CD14-positive monocyte (primary cell): Measurements from ENCODE around the gene HADHA. TPM values are rescaled to one million over a fixed set of nuclear protein-coding genes. Genes with fewer than 3 reads are reported as not detected.

Source experiments
- DNase-seq, 3 donors: peaks; one replicate each; pipeline ENCODE4 v3.0.0-alpha.2; 2011 to 2022
- H2AFZ ChIP-seq: 2 replicates; pipeline ENCODE4 v1.6.0; 2012; ENCODE audit warnings: mild to moderate bottlenecking, low read depth, low read length, inconsistent platforms; ENCODE audit not compliant: insufficient read depth, poor library complexity, severe bottlenecking
- H3K27ac ChIP-seq, 2 donors: 1 replicate in 1 of 2; 2 replicates in 1 of 2; pipeline ENCODE4 v1.5.1; 2012 to 2013; ENCODE audit warnings: low read length in 2 of 2, control low read depth in 1 of 2, inconsistent platforms in 1 of 2, low read depth in 1 of 2, mild to moderate bottlenecking in 1 of 2
- H3K27me3 ChIP-seq, 2 donors: one replicate each; pipeline versions ENCODE4 v1.6.0 to v1.6.1; 2011 to 2013; ENCODE audit warnings: low read length in 2 of 2; ENCODE audit not compliant: control insufficient read depth in 2 of 2, insufficient read depth in 2 of 2
- H3K36me3 ChIP-seq, 2 donors: replicated peaks in 1 of 2; 1 replicate in 1 of 2; 2 replicates in 1 of 2; pipeline versions ENCODE4 v1.5.1 to v1.6.1; 2012 to 2013; ENCODE audit warnings: low read length in 2 of 2, control low read depth in 1 of 2, inconsistent platforms in 1 of 2, mild to moderate bottlenecking in 1 of 2; ENCODE audit not compliant: insufficient read depth in 2 of 2, control insufficient read depth in 1 of 2
- H3K4me1 ChIP-seq, 2 donors: 1 replicate in 1 of 2; 2 replicates in 1 of 2; pipeline versions ENCODE4 v1.5.1 to v1.6.1; 2012 to 2013; ENCODE audit warnings: low read length in 2 of 2, control low read depth in 1 of 2, inconsistent platforms in 1 of 2, mild to moderate bottlenecking in 1 of 2, moderate library complexity in 1 of 2; ENCODE audit not compliant: insufficient read depth in 2 of 2, control insufficient read depth in 1 of 2
- H3K4me2 ChIP-seq: replicated peaks from 2 replicates; pipeline ENCODE3; 2012; ENCODE audit warnings: low read length, moderate library complexity, mild to moderate bottlenecking; ENCODE audit not compliant: poor library complexity, severe bottlenecking; ENCODE audit errors: extremely low read depth
- H3K4me3 ChIP-seq, 3 experiments: fragments of 200-600 bp in 1 of 3; sonication (generic) in 1 of 3; replicated peaks in 1 of 3; 1 replicate in 2 of 3; 2 replicates in 1 of 3; pipeline ENCODE4 v1.5.1; 2011 to 2013; ENCODE audit warnings: low read length in 3 of 3, mild to moderate bottlenecking in 3 of 3, control low read depth in 2 of 3, low read depth in 2 of 3, inconsistent platforms in 1 of 3, moderate library complexity in 1 of 3
- H3K79me2 ChIP-seq: 2 replicates; pipeline ENCODE4 v1.6.0; 2012; ENCODE audit warnings: mild to moderate bottlenecking, control low read depth, inconsistent platforms, low read length, moderate library complexity; ENCODE audit not compliant: insufficient read depth
- H3K9ac ChIP-seq: 2 replicates; pipeline ENCODE4 v1.6.0; 2017; ENCODE audit warnings: low read length, mild to moderate bottlenecking; ENCODE audit not compliant: insufficient read depth, poor library complexity, severe bottlenecking
- H3K9me3 ChIP-seq, 2 donors: replicated peaks in 1 of 2; 1 replicate in 1 of 2; 2 replicates in 1 of 2; pipeline versions ENCODE4 v1.5.1 to v1.6.1; 2012 to 2013; ENCODE audit warnings: low read length in 2 of 2, control low read depth in 1 of 2; ENCODE audit not compliant: control insufficient read depth in 1 of 2, insufficient read depth in 1 of 2
- H4K20me1 ChIP-seq: 2 replicates; pipeline ENCODE4 v1.6.0; 2012; ENCODE audit warnings: mild to moderate bottlenecking, low read length, control low read depth, moderate library complexity; ENCODE audit not compliant: insufficient read depth
- H3K27ac Mint-ChIP-seq, 7 donors: one replicate each; pipeline ENCODE4 v1.8.0; 2020; ENCODE audit warnings: mild to moderate bottlenecking in 7 of 7, mixed read lengths in 7 of 7, moderate library complexity in 6 of 7, inconsistent platforms in 2 of 7
- H3K27me3 Mint-ChIP-seq, 3 donors: one replicate each; pipeline ENCODE4 v1.8.0; 2021 to 2022; ENCODE audit warnings: low read depth in 3 of 3, mild to moderate bottlenecking in 3 of 3, mixed read lengths in 3 of 3, moderate library complexity in 3 of 3, inconsistent platforms in 1 of 3
- H3K36me3 Mint-ChIP-seq, 2 donors: one replicate each; pipeline ENCODE4 v1.8.0; 2020; ENCODE audit warnings: mixed read lengths in 2 of 2, inconsistent platforms in 1 of 2, mild to moderate bottlenecking in 1 of 2
- H3K4me1 Mint-ChIP-seq: one replicate; pipeline ENCODE4 v1.8.0; 2020; ENCODE audit warnings: mild to moderate bottlenecking, mixed read lengths
- H3K4me3 Mint-ChIP-seq, 2 donors: one replicate each; pipeline ENCODE4 v1.8.0; 2020; ENCODE audit warnings: mild to moderate bottlenecking in 2 of 2, mixed read lengths in 2 of 2, moderate library complexity in 1 of 2
- H3K9me3 Mint-ChIP-seq, 7 donors: one replicate each; pipeline ENCODE4 v1.8.0; 2020 to 2022; ENCODE audit warnings: mixed read lengths in 7 of 7, mild to moderate bottlenecking in 6 of 7, moderate library complexity in 6 of 7, inconsistent platforms in 2 of 7
- WGBS: methylation state at CpG from one replicate; pipeline ENCODE4 v1.1.5; 2013; ENCODE audit warnings: missing lambda C conversion rate; ENCODE audit not compliant: insufficient coverage; 5-methylcytosine and 5-hydroxymethylcytosine counted together
- intact Hi-C, 2 donors: fragments of 100-400 bp; cut with micrococcal nuclease; formaldehyde crosslinking; loops; one replicate each; pipeline versions ENCODE4 v1.15.0 to v1.15.1; 2023
- polyA plus RNA-seq, 3 donors: library from polyadenylated mRNA; depleted of rRNA in 1 of 3; unstranded in 2 of 3; stranded (reverse) in 1 of 3; fragments of 300-500 nt in 2 of 3; fragments of >200 nt in 1 of 3; fragmentation: Illumina TruSeq in 2 of 3; gene quantifications; 1 replicate in 2 of 3; 2 replicates in 1 of 3; pipeline ENCODE4 v1.2.3, GENCODE V29; 2012 to 2021
- TF ChIP-seq, protein P1 (sequence below): fragments of 200-600 bp; IDR thresholded peaks from one replicate; pipeline ENCODE4 v1.8.0; 2022; ENCODE audit warnings: antibody characterized with exemption, mild to moderate bottlenecking

HADHA gene
- polyA plus RNA-seq, 3 donors: 60.2 to 187 (median 155) TPM

DNA sequence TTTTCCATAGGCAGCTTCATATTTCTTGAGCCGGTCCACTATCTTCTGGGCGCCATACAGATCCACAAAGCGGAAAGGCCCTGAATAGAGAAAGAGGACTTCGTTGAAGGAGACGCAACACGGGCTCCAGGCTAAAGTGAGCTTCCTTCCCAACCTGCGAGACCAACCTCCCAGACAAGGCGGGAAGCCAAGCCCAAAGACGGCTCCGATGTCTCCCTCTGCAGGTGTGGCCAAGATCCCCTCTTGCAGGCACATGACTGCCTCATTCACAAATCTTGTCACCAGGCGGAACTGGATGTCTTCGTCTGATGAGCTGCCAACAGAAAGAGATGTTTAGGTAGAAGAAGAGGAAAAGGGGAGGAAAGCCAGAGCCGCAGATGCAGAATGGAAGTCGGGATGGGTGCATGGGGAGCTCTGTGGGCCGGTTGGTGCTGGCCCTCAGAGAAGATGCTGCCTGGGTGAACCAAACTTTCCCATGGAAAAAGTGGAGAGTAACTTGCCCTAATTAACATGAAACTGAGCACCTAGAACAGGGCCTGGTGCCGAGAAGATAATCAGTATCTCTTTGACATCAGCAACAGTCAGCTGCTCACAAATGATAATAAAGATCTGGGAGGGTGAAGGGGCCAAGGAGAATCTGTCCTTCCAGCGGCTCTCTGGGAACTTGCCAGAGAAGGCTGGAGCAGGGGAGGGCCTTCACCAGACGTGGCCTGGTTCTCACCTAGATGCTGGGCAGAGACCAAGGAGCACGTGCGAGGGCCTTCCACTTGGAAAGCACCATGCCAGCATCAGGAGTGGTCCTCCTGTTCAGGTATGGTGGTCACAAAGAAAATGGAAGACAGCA is 52.9 kb downstream of the HADHA start:
- Histone ChIP-seq H3K9me3 (no peaks in the 10 kb centered on the region), H2AFZ (no peak overlapping the region), H3K4me3 (no peak overlapping the region), H3K4me2 (no peak overlapping the region), H4K20me1 (peaks cover 12% of the 10 kb centered on the region), H3K36me3 (peaks cover 60 to 67% of the 10 kb centered on the region in 2 donors), H3K4me1 (peaks cover 4 to 6% of the 10 kb centered on the region in 2 donors), H3K9ac (no peak overlapping the region), H3K79me2 (no peaks in the 10 kb centered on the region), H3K27me3 (no peaks in the 10 kb centered on the region), H3K27ac (no peak overlapping the region)
- H3K27me3 Mint-ChIP-seq: peaks cover under 1 to 4% (median 2%) of the 10 kb centered on the region in 3 donors
- H3K4me3 Mint-ChIP-seq: no peak overlapping the region
- H3K36me3 Mint-ChIP-seq: peaks cover 60 to 66% of the 10 kb centered on the region in 2 donors
- no peak for DNase-seq
- peaks cover 3% of the 10 kb centered on the region for H3K4me1 Mint-ChIP-seq
- intact Hi-C loops: no loop called here
- no peaks in the 10 kb centered on the region for H3K9me3 Mint-ChIP-seq
- WGBS: 91% methylated on average over 11 of the region's 20 CpGs
- TF ChIP-seq, protein P1, sequence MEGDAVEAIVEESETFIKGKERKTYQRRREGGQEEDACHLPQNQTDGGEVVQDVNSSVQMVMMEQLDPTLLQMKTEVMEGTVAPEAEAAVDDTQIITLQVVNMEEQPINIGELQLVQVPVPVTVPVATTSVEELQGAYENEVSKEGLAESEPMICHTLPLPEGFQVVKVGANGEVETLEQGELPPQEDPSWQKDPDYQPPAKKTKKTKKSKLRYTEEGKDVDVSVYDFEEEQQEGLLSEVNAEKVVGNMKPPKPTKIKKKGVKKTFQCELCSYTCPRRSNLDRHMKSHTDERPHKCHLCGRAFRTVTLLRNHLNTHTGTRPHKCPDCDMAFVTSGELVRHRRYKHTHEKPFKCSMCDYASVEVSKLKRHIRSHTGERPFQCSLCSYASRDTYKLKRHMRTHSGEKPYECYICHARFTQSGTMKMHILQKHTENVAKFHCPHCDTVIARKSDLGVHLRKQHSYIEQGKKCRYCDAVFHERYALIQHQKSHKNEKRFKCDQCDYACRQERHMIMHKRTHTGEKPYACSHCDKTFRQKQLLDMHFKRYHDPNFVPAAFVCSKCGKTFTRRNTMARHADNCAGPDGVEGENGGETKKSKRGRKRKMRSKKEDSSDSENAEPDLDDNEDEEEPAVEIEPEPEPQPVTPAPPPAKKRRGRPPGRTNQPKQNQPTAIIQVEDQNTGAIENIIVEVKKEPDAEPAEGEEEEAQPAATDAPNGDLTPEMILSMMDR: no peak
- H3K27ac Mint-ChIP-seq: no peak overlapping the region

GRCh38 chr2:26190369-26190768 is 54.1 kb downstream of the HADHA start:
- Histone ChIP-seq H3K79me2 (no peaks in the 10 kb centered on the region), H3K4me2 (no peak overlapping the region), H3K9me3 (no peaks in the 10 kb centered on the region), H3K36me3 (peaks cover 50 to 56% of the 10 kb centered on the region in 2 donors), H3K4me1 (peaks cover 3 to 9% of the 10 kb centered on the region in 2 donors), H4K20me1 (peaks cover under 1% of the 10 kb centered on the region), H3K9ac (no peak overlapping the region), H3K4me3 (no peak overlapping the region), H3K27ac (no peak overlapping the region), H2AFZ (no peak overlapping the region), H3K27me3 (peaks cover 3 to 9% of the 10 kb centered on the region in 2 donors)
- no peak for DNase-seq
- Mint-ChIP-seq H3K9me3 (peaks cover 0 to 1% (median 0%) of the 10 kb centered on the region in 7 donors), H3K27ac (peak overlapping the region in 1 of 7 donors; percentile 18), H3K4me3 (no peak overlapping the region), H3K4me1 (peaks cover 8% of the 10 kb centered on the region), H3K36me3 (peaks cover 52 to 55% of the 10 kb centered on the region in 2 donors), H3K27me3 (peaks cover 10 to 15% (median 12%) of the 10 kb centered on the region in 3 donors)
- WGBS: 100% methylated on average over 3 of the region's 7 CpGs
- TF ChIP-seq, protein P1: no peak
- intact Hi-C loops: no loop called here
